Mucosa of gallbladder (tissue), 1 donor: ENCODE results near the gene PAX8. TPM values are rescaled to one million over a fixed set of nuclear protein-coding genes. Genes with fewer than 3 reads are reported as not detected.
A peak's percentile ranks its signal among the peaks of the same experiment; 100 is the strongest.
"Not testable (repeated sequence)": the region's sequence is repeated elsewhere in the genome, so short reads cannot be mapped to it uniquely, and the experiment has no call there.

Source experiments
- DNase-seq: peaks from one replicate; pipeline ENCODE4 v3.0.0-alpha.2; 2020; ENCODE audit warnings: low spot score
- total RNA-seq: library from RNA; stranded (reverse); gene quantifications from one replicate; pipeline ENCODE4 v1.2.1, GENCODE V29; 2021
- donor health status: DM: no; HTN: no; CAD: no.

Gene PAX8
- total RNA-seq, 1 donor from 2014 or later, result 3.5 TPM

DNA sequence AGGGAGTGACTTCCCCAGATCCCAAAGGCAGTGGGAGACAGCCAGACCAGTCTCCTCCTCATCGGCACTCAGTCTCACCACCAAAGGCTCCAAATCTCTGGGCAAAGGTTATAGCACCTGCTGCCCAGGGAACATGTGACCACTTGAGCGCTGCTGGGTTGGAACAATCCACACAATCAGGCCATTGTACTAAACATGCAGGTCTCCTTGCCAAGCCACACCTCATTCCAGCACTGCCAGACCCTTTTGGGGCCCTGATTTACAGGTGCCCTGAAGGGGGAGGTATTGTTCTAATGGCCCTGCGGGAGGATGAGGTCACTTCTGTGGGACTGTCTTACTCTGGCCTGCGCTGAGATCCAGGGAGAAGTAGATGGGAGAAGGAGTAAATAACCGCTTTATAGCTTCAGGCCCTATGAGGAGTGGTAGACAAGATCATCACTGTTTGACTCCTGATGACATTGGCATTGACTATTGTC is 10.0 kb upstream of the PAX8 start:
- DNase-seq, result peak; percentile 81

DNA sequence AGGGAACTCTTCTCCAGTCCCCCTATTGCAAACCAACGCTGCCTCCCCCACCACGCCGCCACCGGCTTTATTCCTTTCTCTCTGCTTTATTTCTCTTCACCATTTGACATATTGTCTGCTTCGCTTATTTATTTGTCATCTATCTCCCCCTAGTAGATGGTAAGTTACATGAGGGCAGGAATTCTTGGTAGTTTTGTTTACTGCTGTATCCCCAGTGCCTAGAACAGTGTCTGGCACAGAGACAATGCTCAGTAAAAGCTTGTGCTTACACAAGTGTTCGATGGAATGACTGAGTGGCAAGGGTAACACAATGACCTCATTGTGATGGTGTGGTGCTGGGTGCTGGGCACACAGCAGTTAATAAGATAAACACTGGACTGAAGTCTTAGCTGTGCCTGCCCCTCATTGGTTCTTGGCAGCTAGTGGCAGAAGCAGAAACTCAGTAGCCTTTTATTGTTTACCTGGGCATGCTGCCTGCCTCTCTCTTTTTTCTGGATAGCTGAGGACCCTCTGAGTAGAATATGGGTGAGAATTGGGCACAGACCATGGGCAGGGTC is 9.5 kb upstream of the PAX8 start:
- DNase-seq, result peak; percentile 57

DNA sequence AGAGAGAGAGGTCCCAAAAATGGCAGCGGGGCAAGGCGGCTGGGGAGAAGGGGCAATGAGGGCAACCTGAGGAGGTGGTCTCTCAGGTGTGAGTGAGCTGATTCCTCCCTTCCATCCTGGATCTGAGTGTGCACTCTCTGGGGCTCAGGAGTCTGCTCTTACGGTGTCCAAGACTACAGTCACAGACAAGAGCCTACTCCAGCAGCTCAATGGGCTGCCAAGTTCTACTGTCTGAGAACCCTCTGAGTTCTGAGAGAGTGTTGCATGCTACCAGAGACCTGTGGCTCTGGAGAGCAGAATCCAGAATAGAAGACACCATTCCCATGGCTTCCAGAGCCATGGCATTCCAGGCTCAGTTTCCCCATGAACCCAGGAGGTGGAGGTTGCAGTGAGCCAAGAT is 7.1 kb upstream of the PAX8 start:
- DNase-seq, result no peak

DNA sequence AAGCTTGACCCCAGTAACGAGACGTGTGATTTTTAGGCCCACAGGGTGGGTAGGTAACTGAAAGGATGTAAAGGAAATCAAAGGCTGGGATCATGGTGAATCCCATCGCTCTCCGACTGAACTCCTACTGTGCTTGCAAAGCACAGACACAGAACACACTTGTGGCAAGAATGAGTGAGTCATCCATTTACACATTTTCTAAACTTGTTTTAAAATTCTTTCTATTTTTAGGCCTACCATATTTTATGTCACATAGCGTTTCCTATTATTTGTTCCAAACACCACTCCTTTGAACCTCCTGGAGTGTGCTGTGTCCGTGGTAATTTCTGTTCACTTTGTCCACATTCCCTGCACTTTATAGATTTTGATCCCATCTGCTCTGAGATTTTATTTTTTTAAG is 6.3 kb upstream of the PAX8 start:
- not testable (repeated sequence) for DNase-seq

DNA sequence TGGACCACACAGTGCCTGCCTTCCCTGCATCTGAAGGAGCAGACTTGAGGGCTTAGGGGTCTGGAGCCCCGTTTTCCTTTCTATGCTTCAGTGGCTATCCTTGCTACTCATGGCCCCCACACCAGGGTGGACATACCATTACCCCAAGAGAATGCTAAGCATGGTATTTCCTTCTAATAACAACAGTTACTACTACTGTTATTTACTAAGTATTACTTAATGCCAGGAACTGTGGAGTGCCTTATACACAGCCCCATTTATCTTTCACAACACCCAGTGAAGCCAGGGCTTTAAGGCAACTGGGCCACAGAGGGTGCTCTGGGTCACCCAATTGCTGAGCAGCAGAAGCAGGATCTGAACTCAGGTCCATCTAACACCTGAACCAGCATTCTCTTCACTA is 5.8 kb upstream of the PAX8 start:
- no peak for DNase-seq

DNA sequence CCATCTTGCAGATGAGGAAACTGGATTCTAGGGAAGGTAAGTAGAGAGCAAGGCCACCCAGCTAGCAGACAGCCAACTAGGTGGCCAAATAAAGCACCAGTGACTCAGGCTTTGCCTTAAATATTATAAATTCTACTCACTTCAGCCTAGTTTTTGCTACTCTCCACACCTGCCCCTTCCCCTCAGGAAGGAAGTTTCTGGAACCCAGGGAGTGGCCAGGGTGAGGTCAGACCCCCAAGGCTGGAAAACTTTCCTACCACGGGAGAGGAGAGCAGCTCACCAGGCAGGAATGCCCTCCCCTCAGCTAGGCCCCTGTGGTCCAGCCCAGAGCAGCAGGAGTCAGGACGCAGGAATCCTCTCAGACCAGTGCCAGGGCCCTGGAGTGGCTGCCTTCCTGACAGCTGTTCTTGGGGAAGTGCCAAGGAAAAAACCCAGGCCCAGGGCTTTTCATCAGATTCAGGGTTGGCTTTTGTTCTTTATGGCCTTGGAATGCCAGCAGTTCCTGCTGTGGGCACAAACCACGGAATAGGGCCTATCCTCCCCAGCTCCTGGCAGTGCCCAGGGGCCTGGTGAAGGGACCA is 5.1 kb upstream of the PAX8 start:
- DNase-seq, result peak; percentile 77

DNA sequence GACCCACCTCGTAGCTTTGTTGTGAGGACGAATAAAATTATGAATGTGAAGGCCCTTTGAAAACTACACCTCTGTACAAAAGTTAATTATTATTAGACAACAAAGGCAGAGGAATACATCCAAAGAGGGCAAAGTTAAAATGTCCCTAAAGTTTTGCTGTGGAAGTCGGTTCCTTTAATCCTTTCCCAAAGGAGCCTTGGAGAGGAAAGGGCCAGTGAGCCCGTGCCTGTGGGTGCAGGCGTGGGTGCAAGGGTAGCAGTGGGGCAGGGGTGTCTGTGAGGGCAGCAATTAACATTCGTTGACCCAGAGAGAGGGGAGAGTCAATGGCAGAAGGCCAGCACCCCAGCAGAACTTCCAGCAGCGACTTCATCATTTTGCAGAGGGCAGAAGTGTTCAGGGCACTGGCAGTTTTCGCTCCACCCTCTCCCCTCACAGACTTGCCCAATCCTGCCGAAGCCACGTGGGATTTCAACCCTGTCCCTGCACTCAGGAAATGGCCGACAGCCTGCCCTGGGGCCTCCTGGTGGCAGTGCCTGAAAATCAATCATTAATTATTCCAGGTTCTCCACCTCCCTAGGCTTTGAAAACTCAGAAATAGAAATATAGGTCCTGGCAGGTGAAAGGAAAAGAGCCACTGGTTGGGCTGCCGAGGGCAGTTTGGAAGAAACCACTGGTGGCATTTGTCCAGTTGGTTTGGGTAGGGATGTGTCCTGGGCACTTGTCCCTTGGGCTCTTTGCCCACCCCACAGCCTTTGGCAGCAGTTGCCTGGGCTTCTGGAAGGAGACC is 4.2 kb upstream of the PAX8 start:
- DNase-seq, result peak; percentile 87

DNA sequence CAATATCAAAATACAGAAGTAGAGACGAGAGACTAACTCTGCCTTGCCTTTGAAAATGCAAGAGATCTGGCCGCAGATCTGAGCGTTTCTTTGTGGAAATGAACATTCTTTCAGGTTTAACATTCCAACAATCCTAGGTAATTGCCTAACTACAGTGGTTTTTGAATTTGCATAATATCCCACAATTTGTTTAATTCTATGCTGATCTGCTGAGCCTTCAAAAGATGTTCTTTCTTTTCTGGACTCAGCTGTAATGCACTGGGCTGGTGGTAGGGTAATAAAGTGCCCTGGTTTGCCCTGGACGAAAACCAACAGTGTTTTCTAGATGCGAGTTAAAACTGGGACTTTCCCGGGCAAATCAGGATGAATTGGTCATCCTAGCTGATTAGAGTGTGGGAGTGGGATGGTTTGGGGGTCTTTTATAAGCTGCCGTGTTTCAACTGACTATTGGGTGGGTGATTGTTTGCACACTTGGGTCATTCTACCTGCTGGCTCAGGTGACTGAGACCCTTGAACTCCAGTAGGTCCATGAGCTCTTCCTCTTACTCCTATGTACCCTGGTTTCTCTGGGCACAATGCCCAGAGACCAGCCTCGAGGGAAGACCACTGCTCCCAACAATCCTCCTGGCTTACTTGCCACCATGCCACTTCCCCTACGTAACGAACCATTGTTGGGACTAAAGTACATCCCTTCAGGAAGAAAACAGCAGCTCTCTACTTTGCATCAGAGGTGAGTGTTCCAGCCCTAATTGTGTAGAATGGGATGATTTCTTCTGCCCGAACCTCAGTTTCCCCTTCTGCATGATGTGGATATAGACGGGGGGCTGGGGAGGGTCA is 3.4 kb upstream of the PAX8 start:
- DNase-seq, result no peak

DNA sequence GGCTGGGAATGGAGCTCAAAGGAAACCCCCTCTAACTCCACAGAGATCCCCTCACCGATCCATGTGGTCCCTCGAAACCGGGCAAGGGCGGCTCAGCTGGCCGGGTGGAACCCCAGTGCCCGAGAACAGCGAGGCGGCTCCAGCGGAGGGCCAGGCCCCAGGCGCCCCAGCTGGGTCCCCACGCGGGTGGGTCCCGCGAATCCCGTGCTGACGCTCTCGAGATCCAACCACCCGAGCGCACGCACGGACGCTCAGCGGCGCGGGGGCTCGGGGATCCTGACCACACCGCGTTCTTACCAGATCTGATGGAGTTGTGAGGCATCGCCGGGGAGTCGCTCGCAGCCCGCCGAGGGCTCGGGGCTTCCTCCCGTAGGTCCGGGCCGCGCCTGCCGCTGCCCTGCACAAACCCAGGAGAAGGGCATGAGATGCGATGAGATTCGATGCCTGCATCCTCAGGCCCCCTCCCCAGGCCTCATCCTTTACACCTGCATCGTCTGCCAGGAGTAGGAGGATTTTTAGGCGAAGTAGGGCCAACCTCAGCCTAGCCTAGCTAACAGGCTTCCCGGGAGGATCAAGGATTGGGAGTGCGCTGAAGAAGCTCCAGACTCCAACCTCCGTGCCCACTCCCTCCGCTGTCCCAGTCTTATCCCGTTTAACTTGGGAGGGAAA is 514 bp downstream of the PAX8 start:
- DNase-seq, result no peak

DNA sequence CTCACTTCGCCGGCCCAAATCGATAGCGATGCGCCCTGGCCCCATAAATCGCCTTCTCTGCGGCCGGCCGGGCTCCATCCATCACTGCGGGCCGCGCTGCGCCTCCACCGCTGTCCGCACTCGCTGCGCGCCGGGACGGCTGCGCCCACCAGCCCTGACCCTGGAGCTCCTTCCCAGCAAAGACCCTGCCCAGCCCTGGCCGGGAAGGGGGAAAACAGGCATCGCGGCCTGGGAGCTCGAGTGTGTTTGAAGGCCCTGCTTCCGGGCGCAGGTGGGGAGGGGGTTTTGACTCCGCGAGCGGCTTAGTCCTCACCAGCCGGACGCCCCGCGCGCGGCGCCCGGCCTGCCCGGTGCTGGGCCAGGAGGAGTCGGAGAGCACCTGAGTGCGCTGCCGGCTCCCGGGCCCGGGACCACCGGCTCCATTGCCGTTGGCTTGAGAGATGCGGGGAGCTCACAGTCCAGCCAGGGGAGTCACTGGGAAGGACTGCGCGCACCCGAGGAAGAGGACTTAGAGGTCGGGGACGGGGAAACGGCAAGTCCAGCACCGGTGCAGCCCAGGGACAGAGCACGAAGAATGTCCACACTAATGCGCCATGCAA is 1.1 kb downstream of the PAX8 start:
- no peak for DNase-seq

DNA sequence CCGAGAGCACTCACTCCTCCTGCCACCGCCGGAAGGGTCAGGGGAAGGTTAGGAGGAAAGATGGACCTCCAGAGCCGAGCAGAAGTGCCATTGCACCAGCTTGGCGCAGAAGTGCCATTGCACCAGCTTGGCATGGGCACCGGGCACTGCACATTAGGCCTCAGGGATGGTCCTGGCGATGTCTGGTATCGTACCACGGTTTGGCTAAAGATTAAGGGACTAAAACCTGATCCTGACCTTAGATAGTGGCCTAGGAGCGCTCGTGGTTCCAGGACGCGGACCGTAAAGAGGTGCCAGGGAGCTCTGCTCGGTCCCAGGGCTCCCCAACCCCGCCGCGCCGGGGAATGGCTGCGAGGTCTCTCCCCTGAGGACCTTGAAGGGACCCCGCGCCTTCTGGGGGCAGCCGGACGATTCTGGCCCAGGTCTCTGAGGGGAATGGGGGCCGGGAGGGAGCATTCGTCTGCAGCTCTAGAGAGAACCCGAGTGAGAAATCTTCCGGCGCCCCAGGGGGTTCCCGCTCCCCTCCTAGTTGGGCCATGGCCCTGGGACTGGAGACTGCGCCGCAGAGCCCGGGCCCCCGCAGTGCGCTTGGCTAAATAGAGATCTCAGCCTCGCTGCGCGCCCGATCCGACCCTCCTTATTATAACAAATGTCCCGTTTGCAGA is 1.8 kb downstream of the PAX8 start:
- DNase-seq, result no peak

DNA sequence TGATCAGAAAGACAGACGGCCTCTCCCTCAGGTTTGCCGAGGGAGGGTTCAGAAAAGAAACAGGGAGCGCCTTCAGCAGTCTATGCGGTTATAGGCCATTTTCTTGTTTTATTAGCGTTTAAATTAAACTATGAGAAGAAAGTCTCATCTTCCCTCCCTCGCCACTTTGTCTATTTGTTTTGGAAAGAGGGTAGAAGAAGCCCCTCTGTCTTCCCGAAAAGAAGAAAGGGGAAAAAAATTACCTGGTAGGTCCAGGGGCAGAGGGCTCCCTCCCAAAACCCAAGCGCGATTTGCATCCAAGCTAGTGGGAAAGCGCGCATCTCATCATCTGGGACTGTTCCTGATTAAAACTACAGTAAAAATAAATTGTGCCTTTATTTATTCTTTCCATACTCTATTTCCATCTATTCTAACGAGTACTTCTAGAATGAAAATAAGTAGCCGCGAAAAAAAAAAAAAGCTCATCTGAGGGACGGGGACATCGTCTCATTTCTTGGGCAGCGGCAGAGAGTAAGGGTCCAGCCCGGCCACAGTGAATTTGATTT is 2.4 kb downstream of the PAX8 start:
- DNase-seq, result no peak

DNA sequence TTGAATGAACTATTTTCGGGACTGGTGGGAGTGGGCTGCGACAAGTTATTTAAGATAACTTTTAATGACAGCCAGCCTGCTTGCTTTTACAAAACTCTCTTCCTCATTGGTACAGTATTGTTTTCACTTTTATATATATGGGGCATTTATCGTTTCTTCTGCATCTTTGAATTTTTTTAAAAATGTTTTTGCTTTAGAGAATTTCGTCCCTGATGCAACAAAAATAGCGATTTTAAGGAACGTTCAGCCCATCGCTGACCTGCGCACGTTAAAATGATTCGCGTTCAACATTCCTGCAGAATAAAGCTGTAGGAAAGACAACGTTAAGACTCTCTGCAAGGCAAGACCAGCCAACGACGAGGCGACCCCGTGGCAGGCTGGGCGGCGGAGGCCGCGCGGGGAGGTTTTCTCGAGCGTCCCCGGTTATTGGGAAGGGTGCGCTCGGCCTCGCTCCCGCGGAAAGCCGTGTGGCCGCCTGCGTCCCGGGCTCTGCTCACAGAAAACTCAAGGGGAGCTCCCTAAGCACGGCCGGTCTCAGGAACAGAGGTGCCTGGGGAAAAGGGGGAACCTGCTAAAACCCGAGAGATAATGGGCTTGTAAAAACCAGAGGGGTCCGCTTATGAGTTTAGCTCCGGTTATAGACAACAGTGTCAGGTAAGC is 3.0 kb downstream of the PAX8 start:
- no peak for DNase-seq

DNA sequence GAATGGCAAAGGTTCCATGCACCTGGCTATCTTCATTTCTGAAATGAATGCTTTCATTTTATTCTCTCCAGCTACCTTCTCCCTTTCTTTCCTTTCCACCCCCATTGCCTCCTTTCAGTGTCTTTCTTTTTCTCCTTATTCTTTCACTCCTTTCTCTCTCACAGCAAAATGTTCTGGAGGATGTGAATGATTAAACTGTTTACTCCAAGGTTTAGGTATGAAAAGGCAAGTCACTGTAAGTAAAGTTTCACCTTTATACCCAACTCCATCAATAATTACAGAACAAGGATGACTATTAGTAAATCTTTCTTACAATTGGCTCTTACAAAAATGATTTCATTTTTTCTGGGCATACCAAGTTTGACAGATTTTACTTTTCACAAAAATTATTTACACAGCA is 4.3 kb downstream of the PAX8 start:
- no peak for DNase-seq

DNA sequence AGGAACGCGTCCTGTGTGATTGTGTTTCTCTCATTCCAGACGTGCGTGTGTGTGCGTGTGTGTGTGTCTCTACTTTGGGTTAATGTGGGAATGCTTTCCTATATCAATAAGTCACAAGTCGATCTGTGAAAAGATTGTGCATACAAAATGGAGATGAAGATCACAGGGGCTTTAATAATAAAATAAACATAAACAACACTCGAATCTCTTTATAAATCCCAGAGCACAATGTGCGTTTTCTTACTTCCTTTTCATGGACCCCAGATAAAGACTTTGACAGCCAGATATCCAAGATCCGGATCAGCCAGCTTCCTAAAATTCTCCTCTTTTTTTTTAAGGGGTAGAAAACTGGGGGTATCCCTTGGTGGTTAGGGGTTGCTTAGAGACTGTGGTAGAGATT is 4.7 kb downstream of the PAX8 start:
- DNase-seq, result no peak

DNA sequence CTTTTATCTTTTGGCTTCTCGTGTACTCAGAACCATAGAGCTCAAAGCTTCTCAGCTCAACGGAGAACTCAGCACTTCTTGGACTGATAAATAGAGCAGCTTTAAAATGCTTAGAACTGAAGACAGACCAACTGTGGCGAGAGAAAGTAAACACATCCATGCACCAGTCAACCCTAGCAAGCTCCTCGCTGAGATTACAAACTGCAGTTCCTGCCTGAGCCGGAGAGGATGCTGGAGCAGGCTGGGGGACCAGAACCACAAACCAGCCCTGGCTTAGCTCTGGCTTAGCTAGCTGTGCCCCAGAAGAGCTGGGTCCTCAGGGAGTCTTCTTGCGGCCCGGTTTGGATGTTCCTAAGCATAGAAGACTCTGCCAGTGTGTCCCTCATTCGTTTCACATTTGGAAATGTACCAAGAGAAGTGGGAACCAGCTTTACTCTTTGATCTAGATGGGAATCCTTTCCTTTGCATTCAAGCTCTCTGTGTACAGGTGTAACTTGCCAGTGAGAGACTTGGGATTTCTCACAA is 5.6 kb downstream of the PAX8 start:
- DNase-seq, result no peak

DNA sequence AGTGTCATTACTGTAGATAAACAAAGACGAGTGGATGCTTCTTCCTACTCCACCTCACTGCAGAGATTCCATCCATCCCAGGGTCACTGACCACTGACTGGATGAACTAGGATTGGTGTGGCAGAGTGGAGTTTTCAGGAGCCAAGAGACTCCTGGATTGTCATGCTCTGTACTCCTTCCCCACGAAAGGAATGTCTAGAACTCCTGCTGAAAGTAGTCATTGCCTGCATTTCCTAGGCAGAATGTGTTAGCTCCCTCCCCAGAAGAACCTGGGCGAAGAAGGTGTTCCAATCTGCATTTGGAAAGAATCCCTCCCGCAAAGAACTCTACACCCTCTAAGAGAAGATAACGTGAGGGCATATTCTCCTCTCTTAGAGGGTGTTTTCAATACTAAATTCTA is 6.2 kb downstream of the PAX8 start:
- DNase-seq, result no peak

DNA sequence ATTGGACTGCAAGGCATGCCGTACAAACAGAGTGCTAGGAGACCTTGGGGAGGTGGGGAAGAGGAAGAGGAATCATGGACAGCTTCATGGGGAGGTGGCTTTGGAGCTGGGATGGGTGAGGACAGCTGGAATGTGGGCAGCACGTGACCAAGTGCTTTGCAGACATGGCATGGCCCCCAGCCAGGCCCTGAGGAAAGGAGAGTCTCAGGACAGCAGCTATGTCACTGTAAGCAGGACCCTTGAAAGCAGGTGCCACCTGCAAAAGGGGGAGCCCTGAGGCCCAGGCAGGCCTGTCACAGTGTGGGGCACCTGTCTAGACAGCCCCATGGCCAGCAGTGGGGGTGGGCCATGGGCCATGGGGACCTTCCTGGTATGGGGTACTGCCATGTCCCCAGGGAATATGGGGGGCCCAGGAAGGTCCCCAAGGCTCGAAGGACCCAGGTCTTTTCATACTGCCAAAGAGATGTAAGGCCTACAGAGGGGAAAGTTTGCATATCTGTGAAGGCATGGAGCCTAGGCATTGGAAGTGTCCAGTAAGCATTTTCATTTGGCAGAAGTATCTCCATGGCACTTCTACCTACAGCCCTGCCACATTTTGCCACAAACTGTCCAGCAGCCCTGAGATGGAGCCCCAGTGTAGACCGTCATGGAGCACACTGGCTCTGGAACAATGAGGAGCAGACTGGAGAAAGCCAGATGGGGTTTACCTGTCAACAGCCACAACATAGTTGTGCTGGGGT is 9.9 kb downstream of the PAX8 start:
- no peak for DNase-seq

DNA sequence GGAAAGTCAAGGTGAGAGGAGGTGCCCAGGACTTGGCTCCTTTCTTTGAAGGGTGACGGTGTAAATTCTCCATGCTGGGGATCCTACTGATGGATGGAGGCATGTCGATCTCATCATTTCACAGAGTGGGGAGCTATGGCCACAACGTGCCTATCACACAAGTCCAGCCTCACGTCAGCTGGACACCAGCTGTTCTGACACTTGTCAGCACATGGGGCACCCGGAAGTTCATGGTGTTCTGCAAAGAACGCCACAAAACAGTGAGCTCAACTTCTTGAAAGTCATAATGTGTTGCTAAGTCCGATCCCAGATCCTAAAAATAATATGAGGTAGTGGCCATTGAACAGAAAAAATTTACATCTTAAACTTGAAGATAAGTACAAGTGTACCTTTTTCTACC is 12.3 kb downstream of the PAX8 start:
- no peak for DNase-seq
